ENCODE data around the gene NNT. TPM values are rescaled to one million over a fixed set of nuclear protein-coding genes. Genes with fewer than 3 reads are reported as not detected.

Gene NNT
- total and polyA plus RNA-seq, 10 of the 15 experiments (the other 5 are each of a cell fraction or from before 2014, with no cell fraction given) = 20.8 to 73.1 (median 51.9) TPM

DNA sequence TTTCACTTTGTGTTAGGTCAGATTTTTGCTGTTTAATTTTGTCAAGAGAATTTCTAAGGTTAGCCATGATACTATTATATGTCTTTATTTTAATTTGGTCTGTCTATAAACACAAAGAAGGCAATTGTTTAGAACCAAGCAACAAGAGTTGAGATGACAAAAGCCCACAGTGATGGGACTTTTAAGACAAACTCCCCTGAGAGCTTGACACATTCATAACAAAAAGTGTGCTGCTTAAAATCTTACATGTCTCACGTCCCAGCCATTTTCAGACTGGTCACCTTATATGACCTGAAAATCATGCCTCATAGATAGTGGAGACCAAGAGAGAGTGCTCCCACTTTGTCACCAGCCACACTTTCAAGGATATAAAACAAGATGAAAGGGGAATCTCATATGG lies 21.6 kb upstream of the NNT start:
- H2AFZ ChIP-seq (ENCODE audit: control insufficient read depth, low read depth, low read length) = no peak overlapping the region
- no peaks in the 10 kb centered on the region for H4K20me1 ChIP-seq (ENCODE audit: control insufficient read depth, insufficient read depth)
- H3K9ac ChIP-seq (ENCODE audit: control insufficient read depth, insufficient read depth, low read length) = no peak overlapping the region
- in situ Hi-C loops (cut with MboI) (no loop called here), intact Hi-C loops (cut with micrococcal nuclease; ENCODE audit: unreplicated experiment) (no loop called here)
- BruUV-seq (replicated peaks) = no TSS peak
- no peaks in the 10 kb centered on the region for H3K4me1 ChIP-seq (ENCODE audit: control insufficient read depth, insufficient read depth, low read length)
- no peaks in the 10 kb centered on the region for H3K27me3 ChIP-seq (replicated peaks in 1 of 2; ENCODE audit: control insufficient read depth in 2 of 2, insufficient read depth in 2 of 2, low read length in 1 of 2)
- ChIA-PET CTCF (no interaction called here), RAD21 (ENCODE audit: unreplicated experiment) (no interaction called here), SMC1A (ENCODE audit: uncharacterized antibody, unreplicated experiment) (no interaction called here), POLR2A (no interaction called here)
- no peak overlapping the region for H3K4me2 ChIP-seq (ENCODE audit: control insufficient read depth, insufficient read depth)
- TF ChIP-seq NR2F1 (conservative IDR thresholded peaks at IDR 0.05) (no peak), MEF2B (IDR thresholded peaks at IDR 0.05; ENCODE audit: partially characterized antibody, poor library complexity, severe bottlenecking) (peak; percentile 73), TCF12 (IDR thresholded peaks at IDR 0.05; ENCODE audit: low read depth, low read length) (no peak), SMC3 (IDR thresholded peaks at IDR 0.05; ENCODE audit: borderline replicate concordance, low read length) (no peak), BHLHE40 (IDR thresholded peaks at IDR 0.05; ENCODE audit: borderline replicate concordance in 1 of 2, low read depth in 2 of 2, low read length in 1 of 2) (peak in 1 of 2 experiments; percentile 30; a peak in 1 of 4 replicates), TCF7 (IDR thresholded peaks at IDR 0.05; ENCODE audit: borderline replicate concordance) (no peak), ZNF217 (IDR thresholded peaks at IDR 0.05) (no peak), HCFC1 (IDR thresholded peaks at IDR 0.05; ENCODE audit: low read length) (no peak), SMAD5 (IDR thresholded peaks at IDR 0.05; ENCODE audit: low read depth) (no peak)
- TF ChIP-seq, protein P1, sequence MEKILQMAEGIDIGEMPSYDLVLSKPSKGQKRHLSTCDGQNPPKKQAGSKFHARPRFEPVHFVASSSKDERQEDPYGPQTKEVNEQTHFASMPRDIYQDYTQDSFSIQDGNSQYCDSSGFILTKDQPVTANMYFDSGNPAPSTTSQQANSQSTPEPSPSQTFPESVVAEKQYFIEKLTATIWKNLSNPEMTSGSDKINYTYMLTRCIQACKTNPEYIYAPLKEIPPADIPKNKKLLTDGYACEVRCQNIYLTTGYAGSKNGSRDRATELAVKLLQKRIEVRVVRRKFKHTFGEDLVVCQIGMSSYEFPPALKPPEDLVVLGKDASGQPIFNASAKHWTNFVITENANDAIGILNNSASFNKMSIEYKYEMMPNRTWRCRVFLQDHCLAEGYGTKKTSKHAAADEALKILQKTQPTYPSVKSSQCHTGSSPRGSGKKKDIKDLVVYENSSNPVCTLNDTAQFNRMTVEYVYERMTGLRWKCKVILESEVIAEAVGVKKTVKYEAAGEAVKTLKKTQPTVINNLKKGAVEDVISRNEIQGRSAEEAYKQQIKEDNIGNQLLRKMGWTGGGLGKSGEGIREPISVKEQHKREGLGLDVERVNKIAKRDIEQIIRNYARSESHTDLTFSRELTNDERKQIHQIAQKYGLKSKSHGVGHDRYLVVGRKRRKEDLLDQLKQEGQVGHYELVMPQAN (conservative IDR thresholded peaks at IDR 0.05) = no peak
- TF ChIP-seq, protein P2, sequence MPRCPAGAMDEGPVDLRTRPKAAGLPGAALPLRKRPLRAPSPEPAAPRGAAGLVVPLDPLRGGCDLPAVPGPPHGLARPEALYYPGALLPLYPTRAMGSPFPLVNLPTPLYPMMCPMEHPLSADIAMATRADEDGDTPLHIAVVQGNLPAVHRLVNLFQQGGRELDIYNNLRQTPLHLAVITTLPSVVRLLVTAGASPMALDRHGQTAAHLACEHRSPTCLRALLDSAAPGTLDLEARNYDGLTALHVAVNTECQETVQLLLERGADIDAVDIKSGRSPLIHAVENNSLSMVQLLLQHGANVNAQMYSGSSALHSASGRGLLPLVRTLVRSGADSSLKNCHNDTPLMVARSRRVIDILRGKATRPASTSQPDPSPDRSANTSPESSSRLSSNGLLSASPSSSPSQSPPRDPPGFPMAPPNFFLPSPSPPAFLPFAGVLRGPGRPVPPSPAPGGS (IDR thresholded peaks at IDR 0.05; ENCODE audit: borderline replicate concordance, insufficient read depth, low read depth, low read length, poor library complexity, severe bottlenecking) = no peak
- TF ChIP-seq, protein P3, sequence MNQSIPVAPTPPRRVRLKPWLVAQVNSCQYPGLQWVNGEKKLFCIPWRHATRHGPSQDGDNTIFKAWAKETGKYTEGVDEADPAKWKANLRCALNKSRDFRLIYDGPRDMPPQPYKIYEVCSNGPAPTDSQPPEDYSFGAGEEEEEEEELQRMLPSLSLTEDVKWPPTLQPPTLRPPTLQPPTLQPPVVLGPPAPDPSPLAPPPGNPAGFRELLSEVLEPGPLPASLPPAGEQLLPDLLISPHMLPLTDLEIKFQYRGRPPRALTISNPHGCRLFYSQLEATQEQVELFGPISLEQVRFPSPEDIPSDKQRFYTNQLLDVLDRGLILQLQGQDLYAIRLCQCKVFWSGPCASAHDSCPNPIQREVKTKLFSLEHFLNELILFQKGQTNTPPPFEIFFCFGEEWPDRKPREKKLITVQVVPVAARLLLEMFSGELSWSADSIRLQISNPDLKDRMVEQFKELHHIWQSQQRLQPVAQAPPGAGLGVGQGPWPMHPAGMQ (IDR thresholded peaks at IDR 0.05; ENCODE audit: borderline replicate concordance) = no peak
- TF ChIP-seq, protein P4, sequence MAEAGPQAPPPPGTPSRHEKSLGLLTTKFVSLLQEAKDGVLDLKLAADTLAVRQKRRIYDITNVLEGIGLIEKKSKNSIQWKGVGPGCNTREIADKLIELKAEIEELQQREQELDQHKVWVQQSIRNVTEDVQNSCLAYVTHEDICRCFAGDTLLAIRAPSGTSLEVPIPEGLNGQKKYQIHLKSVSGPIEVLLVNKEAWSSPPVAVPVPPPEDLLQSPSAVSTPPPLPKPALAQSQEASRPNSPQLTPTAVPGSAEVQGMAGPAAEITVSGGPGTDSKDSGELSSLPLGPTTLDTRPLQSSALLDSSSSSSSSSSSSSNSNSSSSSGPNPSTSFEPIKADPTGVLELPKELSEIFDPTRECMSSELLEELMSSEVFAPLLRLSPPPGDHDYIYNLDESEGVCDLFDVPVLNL (IDR thresholded peaks at IDR 0.05; ENCODE audit: low read depth, low read length) = no peak
- TF ChIP-seq, protein P5, sequence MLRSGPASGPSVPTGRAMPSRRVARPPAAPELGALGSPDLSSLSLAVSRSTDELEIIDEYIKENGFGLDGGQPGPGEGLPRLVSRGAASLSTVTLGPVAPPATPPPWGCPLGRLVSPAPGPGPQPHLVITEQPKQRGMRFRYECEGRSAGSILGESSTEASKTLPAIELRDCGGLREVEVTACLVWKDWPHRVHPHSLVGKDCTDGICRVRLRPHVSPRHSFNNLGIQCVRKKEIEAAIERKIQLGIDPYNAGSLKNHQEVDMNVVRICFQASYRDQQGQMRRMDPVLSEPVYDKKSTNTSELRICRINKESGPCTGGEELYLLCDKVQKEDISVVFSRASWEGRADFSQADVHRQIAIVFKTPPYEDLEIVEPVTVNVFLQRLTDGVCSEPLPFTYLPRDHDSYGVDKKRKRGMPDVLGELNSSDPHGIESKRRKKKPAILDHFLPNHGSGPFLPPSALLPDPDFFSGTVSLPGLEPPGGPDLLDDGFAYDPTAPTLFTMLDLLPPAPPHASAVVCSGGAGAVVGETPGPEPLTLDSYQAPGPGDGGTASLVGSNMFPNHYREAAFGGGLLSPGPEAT (IDR thresholded peaks at IDR 0.05; ENCODE audit: low read depth) = 0 out of 2 replicates have a peak, but pooled peaks have one; percentile 21
- H3K36me3 ChIP-seq (ENCODE audit: control insufficient read depth in 2 of 2, insufficient read depth in 2 of 2, low read length in 1 of 2) = no peaks in the 10 kb centered on the region; a peak in 1 of 4 replicates
- FAIRE-seq = no peak
- no peak overlapping the region for H3K4me3 ChIP-seq
- H3K9me3 ChIP-seq (replicated peaks; ENCODE audit: control insufficient read depth, insufficient read depth, low read length) = no peaks in the 10 kb centered on the region
- no peak for DNase-seq (ENCODE audit: low read depth, low spot score)
- 0% methylated on average over 1 of the region's 1 CpG for WGBS (ENCODE audit: insufficient coverage, insufficient replicate concordance, low lambda C conversion rate, missing lambda C conversion rate)
- ATAC-seq = peak; percentile 68
- H3K79me2 ChIP-seq (ENCODE audit: control insufficient read depth, insufficient read depth, low read length) = no peaks in the 10 kb centered on the region
- no peak overlapping the region for H3K27ac ChIP-seq (ENCODE audit: control insufficient read depth, insufficient read depth)

Measured in GM12878 (cell line).